ENCODE data around the gene SLC25A11. TPM values are rescaled to one million over a fixed set of nuclear protein-coding genes. Genes with fewer than 3 reads are reported as not detected.

Gene SLC25A11
- total and polyA plus RNA-seq, 2 donors (not counting 1 experiment from before 2014, with no cell fraction given): 32.3 to 44.4 TPM

DNA sequence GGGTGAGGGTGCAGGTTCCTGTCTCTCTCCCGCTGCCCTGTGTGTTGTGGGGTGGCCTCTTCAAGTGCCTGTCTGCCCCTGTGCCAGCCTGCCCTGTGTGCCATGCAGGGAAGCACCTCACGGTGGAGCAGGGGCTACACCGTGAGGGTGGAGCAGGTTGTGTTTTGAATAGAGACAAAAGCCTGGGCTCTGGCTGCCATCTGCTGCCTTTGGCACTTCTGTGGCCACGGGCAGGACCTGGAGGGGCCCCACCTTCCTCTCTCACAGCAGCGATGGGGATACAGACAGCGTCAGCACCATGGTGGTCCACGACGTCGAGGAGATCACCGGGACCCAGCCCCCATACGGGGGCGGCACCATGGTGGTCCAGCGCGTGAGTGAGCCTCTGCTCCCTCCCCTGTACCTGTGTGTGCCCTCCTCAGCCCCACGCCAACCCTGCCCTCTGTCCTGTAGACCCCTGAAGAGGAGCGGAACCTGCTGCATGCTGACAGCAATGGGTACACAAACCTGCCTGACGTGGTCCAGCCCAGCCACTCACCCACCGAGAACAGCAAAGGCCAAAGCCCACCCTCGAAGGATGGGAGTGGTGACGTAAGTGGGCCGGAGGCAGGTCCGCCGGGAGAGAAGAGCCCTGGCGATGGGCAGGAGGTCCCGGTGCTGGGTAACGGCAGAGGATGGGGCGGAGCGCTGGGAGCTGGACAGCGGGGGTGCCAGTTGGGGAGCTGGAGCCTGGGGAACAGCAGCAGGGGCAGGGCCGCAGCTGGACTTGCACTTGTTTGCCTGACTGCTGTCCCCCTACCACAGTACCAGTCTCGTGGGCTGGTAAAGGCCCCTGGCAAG is 45.9 kb downstream of the SLC25A11 start:
- no peak overlapping the region for H3K27ac Mint-ChIP-seq
- H3K9ac ChIP-seq (ENCODE audit: low read length): no peak overlapping the region
- DNase-seq (no peak), ATAC-seq (ENCODE audit: low read depth) (no peak)
- H3K4me3 Mint-ChIP-seq: no peak overlapping the region
- H3K36me3 ChIP-seq (replicated peaks in 1 of 2; ENCODE audit: control extremely low read depth in 1 of 2, control insufficient read depth in 1 of 2, extremely low read depth in 1 of 2, insufficient read depth in 2 of 2, low read length in 1 of 2): peaks cover 0 to 69% of the 10 kb centered on the region in 2 experiments
- H2AFZ ChIP-seq (ENCODE audit: insufficient read depth, low read depth, low read length, poor library complexity, severe bottlenecking): no peak overlapping the region
- POLR2A ChIA-PET: no interaction called here
- H3K4me2 ChIP-seq (replicated peaks; ENCODE audit: low read depth, low read length, poor library complexity, severe bottlenecking): no peak overlapping the region
- H3K9me3 Mint-ChIP-seq (ENCODE audit: insufficient read depth): no peaks in the 10 kb centered on the region
- no peak for TF ChIP-seq EZH2 (IDR thresholded peaks at IDR 0.05; ENCODE audit: borderline replicate concordance, insufficient read depth, low read depth, low read length, poor library complexity, severe bottlenecking)
- TF ChIP-seq, protein P1, sequence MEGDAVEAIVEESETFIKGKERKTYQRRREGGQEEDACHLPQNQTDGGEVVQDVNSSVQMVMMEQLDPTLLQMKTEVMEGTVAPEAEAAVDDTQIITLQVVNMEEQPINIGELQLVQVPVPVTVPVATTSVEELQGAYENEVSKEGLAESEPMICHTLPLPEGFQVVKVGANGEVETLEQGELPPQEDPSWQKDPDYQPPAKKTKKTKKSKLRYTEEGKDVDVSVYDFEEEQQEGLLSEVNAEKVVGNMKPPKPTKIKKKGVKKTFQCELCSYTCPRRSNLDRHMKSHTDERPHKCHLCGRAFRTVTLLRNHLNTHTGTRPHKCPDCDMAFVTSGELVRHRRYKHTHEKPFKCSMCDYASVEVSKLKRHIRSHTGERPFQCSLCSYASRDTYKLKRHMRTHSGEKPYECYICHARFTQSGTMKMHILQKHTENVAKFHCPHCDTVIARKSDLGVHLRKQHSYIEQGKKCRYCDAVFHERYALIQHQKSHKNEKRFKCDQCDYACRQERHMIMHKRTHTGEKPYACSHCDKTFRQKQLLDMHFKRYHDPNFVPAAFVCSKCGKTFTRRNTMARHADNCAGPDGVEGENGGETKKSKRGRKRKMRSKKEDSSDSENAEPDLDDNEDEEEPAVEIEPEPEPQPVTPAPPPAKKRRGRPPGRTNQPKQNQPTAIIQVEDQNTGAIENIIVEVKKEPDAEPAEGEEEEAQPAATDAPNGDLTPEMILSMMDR (IDR thresholded peaks at IDR 0.05): no peak
- peaks cover 11% of the 10 kb centered on the region for H3K4me1 Mint-ChIP-seq
- peaks cover 7 to 8% of the 10 kb centered on the region in 2 donors for H3K4me1 ChIP-seq (ENCODE audit: control insufficient read depth in 2 of 2, insufficient read depth in 2 of 2, low read length in 2 of 2)
- 94% methylated on average over 31 of the region's 31 CpGs for whole genome bisulfite sequencing (ENCODE audit: insufficient coverage)
- H4K20me1 ChIP-seq (ENCODE audit: control insufficient read depth, insufficient read depth, low read length, poor library complexity, severe bottlenecking): peaks cover 19% of the 10 kb centered on the region
- H3K4me3 ChIP-seq (ENCODE audit: control extremely low read depth in 1 of 5, extremely low read depth in 1 of 5, insufficient read depth in 1 of 5, low read depth in 2 of 5, low read length in 4 of 5): no peak overlapping the region
- H3K27ac ChIP-seq (ENCODE audit: low read length in 2 of 2): no peak overlapping the region
- CTCF ChIA-PET: no interaction called here
- H3K27me3 ChIP-seq (replicated peaks in 1 of 4; ENCODE audit: control extremely low read depth in 1 of 4, control insufficient read depth in 3 of 4, insufficient read depth in 4 of 4, low read length in 3 of 4): peaks cover 0 to 9% (median 4%) of the 10 kb centered on the region in 4 experiments
- H3K9me3 ChIP-seq (ENCODE audit: control extremely low read depth in 1 of 3, control insufficient read depth in 2 of 3, insufficient read depth in 1 of 3, low read length in 2 of 3): no peaks in the 10 kb centered on the region
- intact Hi-C loops (cut with micrococcal nuclease): no loop called here
- no peaks in the 10 kb centered on the region for H3K79me2 ChIP-seq (ENCODE audit: control insufficient read depth, insufficient read depth, low read length)
- H3K27me3 Mint-ChIP-seq: no peaks in the 10 kb centered on the region

DNA sequence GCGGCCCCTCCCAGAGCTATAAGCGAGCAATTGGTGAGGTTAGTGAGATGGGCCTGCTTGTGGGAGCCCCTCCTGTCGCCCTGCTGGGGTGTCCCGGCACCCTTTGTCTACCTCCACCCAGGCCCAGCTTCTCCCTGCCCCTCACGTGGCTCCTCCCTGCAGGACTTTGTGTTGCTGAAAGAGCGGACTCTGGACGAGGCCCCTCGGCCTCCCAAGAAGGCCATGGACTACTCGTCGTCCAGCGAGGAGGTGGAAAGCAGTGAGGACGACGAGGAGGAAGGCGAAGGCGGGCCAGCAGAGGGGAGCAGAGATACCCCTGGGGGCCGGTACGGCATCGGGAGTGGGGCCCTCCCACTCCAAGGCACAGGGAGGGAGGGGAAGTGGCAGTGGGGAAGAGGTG is 46.6 kb downstream of the SLC25A11 start:
- Histone ChIP-seq H3K4me3 (ENCODE audit: control extremely low read depth in 1 of 5, extremely low read depth in 1 of 5, insufficient read depth in 1 of 5, low read depth in 2 of 5, low read length in 4 of 5) (no peak overlapping the region), H2AFZ (ENCODE audit: insufficient read depth, low read depth, low read length, poor library complexity, severe bottlenecking) (no peak overlapping the region), H3K79me2 (ENCODE audit: control insufficient read depth, insufficient read depth, low read length) (no peaks in the 10 kb centered on the region), H3K4me1 (ENCODE audit: control insufficient read depth in 2 of 2, insufficient read depth in 2 of 2, low read length in 2 of 2) (peaks cover under 1 to 4% of the 10 kb centered on the region in 2 donors), H3K9ac (ENCODE audit: low read length) (no peak overlapping the region), H3K4me2 (replicated peaks; ENCODE audit: low read depth, low read length, poor library complexity, severe bottlenecking) (no peak overlapping the region), H3K36me3 (replicated peaks in 1 of 2; ENCODE audit: control extremely low read depth in 1 of 2, control insufficient read depth in 1 of 2, extremely low read depth in 1 of 2, insufficient read depth in 2 of 2, low read length in 1 of 2) (peaks cover 0 to 69% of the 10 kb centered on the region in 2 experiments), H4K20me1 (ENCODE audit: control insufficient read depth, insufficient read depth, low read length, poor library complexity, severe bottlenecking) (peaks cover 21% of the 10 kb centered on the region), H3K9me3 (ENCODE audit: control extremely low read depth in 1 of 3, control insufficient read depth in 2 of 3, insufficient read depth in 1 of 3, low read length in 2 of 3) (no peaks in the 10 kb centered on the region), H3K27me3 (replicated peaks in 1 of 4; ENCODE audit: control extremely low read depth in 1 of 4, control insufficient read depth in 3 of 4, insufficient read depth in 4 of 4, low read length in 3 of 4) (peaks cover 0 to 2% (median under 1%) of the 10 kb centered on the region in 4 experiments), H3K27ac (ENCODE audit: low read length in 2 of 2) (no peak overlapping the region)
- CTCF ChIA-PET: no interaction called here
- Mint-ChIP-seq H3K4me1 (peaks cover 7% of the 10 kb centered on the region), H3K9me3 (ENCODE audit: insufficient read depth) (no peaks in the 10 kb centered on the region), H3K4me3 (no peak overlapping the region), H3K27ac (no peak overlapping the region), H3K27me3 (no peaks in the 10 kb centered on the region)
- WGBS (ENCODE audit: insufficient coverage): 95% methylated on average over 16 of the region's 18 CpGs
- intact Hi-C loops (cut with micrococcal nuclease): no loop called here
- no peak for TF ChIP-seq EZH2 (IDR thresholded peaks at IDR 0.05; ENCODE audit: borderline replicate concordance, insufficient read depth, low read depth, low read length, poor library complexity, severe bottlenecking)
- TF ChIP-seq, protein P1 (IDR thresholded peaks at IDR 0.05): no peak
- POLR2A ChIA-PET: no interaction called here
- ATAC-seq (ENCODE audit: low read depth): no peak
- no peak for DNase-seq

All from B cell (primary cell).